HG03565 (cell line): ENCODE data around the gene FMN1.

Experiments used
- ATAC-seq: cut with Tn5 transposase; IDR thresholded peaks from one replicate; pipeline ENCODE4 v1.9.1; 2021; ENCODE audit warnings: mild to moderate bottlenecking, moderate library complexity; ENCODE audit not compliant: unreplicated experiment

FMN1 gene

DNA sequence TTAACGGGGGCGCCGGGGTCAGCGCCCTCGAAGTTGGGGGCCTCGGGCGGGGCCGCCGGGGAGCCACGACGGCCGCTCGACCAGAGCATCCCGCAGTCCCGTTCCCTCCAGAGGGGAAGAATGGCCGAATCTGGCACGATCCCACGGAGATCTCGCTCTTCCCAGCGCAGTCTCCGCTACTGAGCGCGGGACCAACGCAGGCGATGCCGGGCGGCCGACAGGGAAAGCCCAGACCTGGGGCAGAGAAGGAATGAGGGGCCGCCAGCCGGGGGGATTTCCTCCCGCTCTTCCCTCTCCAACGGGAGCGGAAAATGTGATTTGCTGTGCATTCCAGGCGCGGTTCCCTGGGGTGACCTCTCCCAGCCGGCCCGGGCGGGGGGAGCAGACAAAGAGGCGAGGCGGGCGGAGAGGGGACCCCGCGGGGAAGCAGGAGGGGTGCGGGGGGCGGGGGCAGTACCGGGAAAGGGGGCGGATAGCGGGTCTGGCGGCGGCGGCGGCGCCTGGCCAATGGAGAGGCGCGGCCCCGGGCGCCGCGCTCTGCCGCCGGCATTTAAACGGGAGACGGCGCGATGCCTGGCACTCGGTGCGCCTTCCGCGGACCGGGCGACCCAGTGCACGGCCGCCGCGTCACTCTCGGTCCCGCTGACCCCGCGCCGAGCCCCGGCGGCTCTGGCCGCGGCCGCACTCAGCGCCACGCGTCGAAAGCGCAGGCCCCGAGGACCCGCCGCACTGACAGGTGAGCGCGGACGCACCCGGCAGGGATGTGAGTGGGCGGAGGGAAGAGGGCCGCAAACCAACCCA is 476.9 kb downstream of the FMN1 start, which contains the start of gene GREM1:
Gene GREM1, plus strand, starts transcription at position 579 of the 801 bp plus-strand sequence. CDS start 12,687 bp downstream, outside the sequence.
- no peak for ATAC-seq

- no peak for ATAC-seq
Observed at GRCh38 chr15:32716915-32717425, 477.5 kb downstream of the FMN1 start.

GRCh38 chr15:32716216-32716914 is 478.1 kb downstream of the FMN1 start:
- ATAC-seq, result no peak
